Fibroblast of mammary gland (primary cell): Measurements from ENCODE around the gene CCND2.

Experiments
- DNase-seq: peaks from one replicate; pipeline ENCODE4 v3.0.0-alpha.2; 2010; ENCODE audit warnings: low read depth
- H3K4me3 ChIP-seq: 2 replicates; pipeline ENCODE4 v1.5.1; 2011; ENCODE audit warnings: low read depth, mild to moderate bottlenecking, low read length, moderate library complexity; ENCODE audit not compliant: control insufficient read depth
- CTCF ChIP-seq: conservative IDR thresholded peaks from 2 replicates; pipeline ENCODE4 v1.5.1; 2011; ENCODE audit warnings: low read depth, low read length, inconsistent platforms; ENCODE audit not compliant: control insufficient read depth, insufficient read depth

CCND2 gene

GRCh38 chr12:4300883-4301282 is 27.3 kb downstream of the CCND2 start:
- DNase-seq = no peak
- no peak overlapping the region for H3K4me3 ChIP-seq
- TF ChIP-seq CTCF = no peak

- TF ChIP-seq CTCF = no peak
- H3K4me3 ChIP-seq = no peak overlapping the region
- DNase-seq = no peak
Observed at GRCh38 chr12:4301932-4302501, 28.5 kb downstream of the CCND2 start.

GRCh38 chr12:4302881-4303280 is 29.3 kb downstream of the CCND2 start:
- no peak for DNase-seq
- no peak for TF ChIP-seq CTCF
- no peak overlapping the region for H3K4me3 ChIP-seq

- no peak for TF ChIP-seq CTCF
- H3K4me3 ChIP-seq = no peak overlapping the region
- no peak for DNase-seq
Observed at GRCh38 chr12:4303750-4304149, 30.2 kb downstream of the CCND2 start.

GRCh38 chr12:4307593-4308333 is 34.2 kb downstream of the CCND2 start:
- no peak overlapping the region for H3K4me3 ChIP-seq
- TF ChIP-seq CTCF = peak; percentile 67
- peak; percentile 76 for DNase-seq

DNA sequence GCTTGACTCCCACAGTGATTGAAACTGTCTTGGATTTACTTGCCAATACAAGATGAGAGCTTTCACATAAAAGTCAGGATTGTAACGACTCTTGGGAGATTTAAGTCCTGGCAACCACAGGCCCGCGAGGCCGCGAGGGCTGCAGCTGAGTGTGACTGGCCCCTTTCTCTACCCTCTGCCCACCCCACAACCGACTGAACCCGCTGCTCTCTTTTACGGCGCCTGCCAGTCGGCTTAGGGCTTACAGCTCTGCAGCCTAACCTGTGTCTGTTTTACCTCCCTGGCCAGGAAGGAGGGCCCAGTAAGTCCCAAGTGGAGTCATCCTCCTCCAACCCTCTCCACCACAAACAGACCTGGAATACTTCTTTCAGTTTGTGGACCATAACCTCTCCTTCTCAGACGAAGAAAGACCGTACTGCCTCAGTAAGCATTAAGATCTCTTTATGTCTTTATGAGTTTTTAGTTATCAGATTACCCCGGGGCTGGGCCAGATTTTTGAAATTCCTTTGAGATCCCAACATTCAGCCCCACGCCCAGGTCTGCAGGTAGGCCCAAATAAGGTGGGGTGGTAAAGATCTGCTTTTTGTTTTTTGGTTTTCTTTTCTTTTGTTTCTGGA is 34.9 kb downstream of the CCND2 start:
- H3K4me3 ChIP-seq = no peak overlapping the region
- no peak for DNase-seq
- no peak for TF ChIP-seq CTCF
